Hematopoietic multipotent progenitor cell treated with erythropoietin and hydrocortisone succinate and interleukin-3 and kit ligand, for 8 days (in vitro differentiated cells): ENCODE results near the gene SCN4B.

Source experiments
- DNase-seq: peaks from one replicate; pipeline ENCODE4 v3.0.0-alpha.2; 2015

SCN4B gene

DNA sequence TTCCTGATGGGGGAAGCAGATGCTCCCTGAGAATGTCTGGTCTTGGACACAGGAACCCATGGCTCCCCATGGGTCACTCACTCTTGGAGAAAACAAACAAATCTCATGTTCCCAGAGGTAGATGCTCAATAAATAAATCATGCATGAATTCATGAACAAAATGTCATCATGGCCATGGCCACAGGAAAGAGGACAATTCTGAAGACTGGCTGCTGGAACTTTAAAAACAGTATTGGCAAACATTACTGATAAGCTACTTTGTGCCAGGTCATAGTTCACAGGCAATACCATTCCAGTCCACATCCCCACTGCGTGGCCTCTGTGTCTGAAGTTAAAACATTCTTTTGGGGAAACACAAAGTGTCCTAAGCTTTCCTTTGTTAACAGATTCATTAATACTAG lies 56.7 kb downstream of the SCN4B start:
- DNase-seq: no peak

- DNase-seq: no peak
Observed at GRCh38 chr11:118095493-118095892, 57.1 kb downstream of the SCN4B start.

- DNase-seq: no peak
Observed at GRCh38 chr11:118092907-118093571, 59.6 kb downstream of the SCN4B start.

DNA sequence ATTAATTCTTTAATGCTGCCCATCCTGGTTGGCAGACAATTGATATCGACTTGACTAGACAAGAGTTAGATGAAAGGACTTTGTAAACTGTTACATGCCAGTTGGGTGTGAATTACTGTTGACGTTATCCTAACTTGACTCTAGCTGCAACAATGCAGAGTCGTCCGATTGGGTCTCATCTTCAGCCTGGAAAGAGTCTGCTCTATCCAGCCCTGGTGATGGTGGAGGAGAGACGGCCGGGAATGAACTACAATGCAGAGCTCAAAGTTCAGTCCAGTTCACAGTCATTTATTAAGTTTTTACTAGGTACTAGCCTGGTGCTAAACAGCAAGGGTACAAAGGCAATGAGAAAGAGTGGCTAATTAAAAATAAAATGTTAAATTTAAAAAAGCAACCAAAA lies 60.9 kb downstream of the SCN4B start:
- no peak for DNase-seq

DNA sequence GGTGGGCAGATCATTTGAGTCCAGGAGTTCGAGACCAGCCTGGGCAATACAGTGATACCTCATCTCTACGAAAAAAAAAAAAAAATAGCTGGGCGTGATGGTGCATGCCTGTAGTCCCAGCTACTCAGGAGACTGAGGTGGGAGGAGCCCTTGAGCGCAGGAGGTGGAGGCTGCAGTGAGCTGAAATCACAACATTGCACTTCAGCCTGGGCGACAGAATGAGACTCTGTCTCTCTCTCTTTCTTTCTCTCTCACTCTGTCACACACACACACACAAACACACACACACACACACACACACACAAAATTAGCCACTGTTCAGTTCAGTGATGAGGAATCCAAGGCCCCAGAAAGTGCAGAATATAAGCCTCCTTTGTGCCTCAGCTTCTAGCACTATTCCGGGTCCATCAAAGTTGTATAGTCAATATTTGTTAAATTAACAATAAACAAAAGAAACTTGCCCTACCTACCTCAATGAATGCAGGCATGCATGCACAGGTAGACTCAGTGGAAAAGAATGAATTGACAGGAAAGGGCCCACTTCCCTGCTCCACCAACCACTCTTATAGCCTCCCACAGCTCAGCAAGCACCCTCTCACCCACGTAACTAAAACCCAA lies 62.0 kb downstream of the SCN4B start:
- DNase-seq: no peak

DNA sequence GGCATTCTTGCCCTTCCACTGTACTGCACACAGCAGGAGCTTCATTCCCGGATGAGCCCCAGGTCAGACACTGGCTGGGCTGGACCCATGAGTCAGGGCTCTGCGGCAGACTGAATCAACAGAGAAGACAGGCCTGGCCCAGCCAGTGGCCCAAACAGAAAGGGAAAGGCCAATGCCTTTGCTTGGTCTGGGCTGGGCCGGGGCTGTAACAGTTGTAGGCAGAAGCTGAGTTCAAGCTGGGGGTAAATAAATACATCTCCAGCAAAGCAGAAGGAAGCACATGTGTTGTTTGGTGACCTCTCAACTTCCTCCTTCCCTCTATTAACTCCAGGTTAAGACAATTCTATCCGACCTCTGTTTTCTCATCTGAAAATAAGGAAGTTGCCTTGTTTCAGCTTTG lies 64.1 kb downstream of the SCN4B start:
- no peak for DNase-seq

GRCh38 chr11:118087931-118088330 lies 64.7 kb downstream of the SCN4B start:
- no peak for DNase-seq

GRCh38 chr11:118086913-118087768 lies 65.5 kb downstream of the SCN4B start, which contains the start of gene SMIM35:
Gene SMIM35 (minus strand): TSS chr11:118086963. CDS start chr11:118086757, 206 bp downstream.
- no peak for DNase-seq

GRCh38 chr11:118084656-118085055 lies 68.0 kb downstream of the SCN4B start:
- DNase-seq: no peak

DNA sequence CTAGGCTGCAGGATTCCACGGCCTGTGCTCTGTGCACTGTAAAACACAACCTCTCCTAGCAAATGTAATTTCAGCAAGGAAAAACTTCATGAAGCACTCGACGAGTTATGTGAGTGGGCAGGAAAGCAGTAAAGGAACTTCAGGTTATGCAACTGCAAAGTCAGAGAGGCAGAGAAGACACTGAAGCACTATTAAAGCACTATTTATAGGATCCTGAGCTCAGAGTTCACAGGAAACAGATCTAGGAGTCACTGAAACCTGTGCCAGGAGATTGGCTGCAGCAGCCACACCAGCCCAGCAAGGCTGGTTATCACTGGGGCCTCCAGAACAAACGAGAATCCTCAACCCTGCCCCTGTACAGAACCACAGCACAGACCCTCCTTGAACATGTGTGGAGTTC lies 68.4 kb downstream of the SCN4B start:
- DNase-seq: no peak
